Stomach (tissue), 9 donors: ENCODE measurements around the gene MAPRE3. TPM values are rescaled to one million over a fixed set of nuclear protein-coding genes. Genes with fewer than 3 reads are reported as not detected.

Source experiments
- DNase-seq, 2 donors: peaks; one replicate each; pipeline versions ENCODE4 v3.0.0 to v3.0.0-alpha.2; 2013 to 2019
- H3K27ac ChIP-seq, 5 donors: fragments of 200-600 bp in 4 of 5; sonication (generic) in 4 of 5; one replicate each; pipeline ENCODE4 v1.5.1; 2013 to 2019; ENCODE audit warnings: mild to moderate bottlenecking in 1 of 5, moderate library complexity in 1 of 5
- H3K27me3 ChIP-seq, 3 donors: fragments of 200-600 bp; sonication (generic); one replicate each; pipeline ENCODE4 v1.5.1; 2017 to 2019; ENCODE audit warnings: mixed run types in 1 of 3
- H3K36me3 ChIP-seq, 4 donors: fragments of 200-600 bp; sonication (generic); 1 replicate in 3 of 4; 2 replicates in 1 of 4; pipeline ENCODE4 v1.5.1; 2016 to 2019
- H3K4me1 ChIP-seq, 4 donors: fragments of 200-600 bp; sonication (generic); one replicate each; pipeline ENCODE4 v1.5.1; 2016 to 2019
- H3K4me3 ChIP-seq, 4 donors: fragments of 200-600 bp; sonication (generic) in 3 of 4; one replicate each; pipeline ENCODE4 v1.5.1; 2016 to 2019; ENCODE audit warnings: mild to moderate bottlenecking in 1 of 4
- H3K9me3 ChIP-seq, 4 donors: fragments of 200-600 bp; sonication (generic); one replicate each; pipeline ENCODE4 v1.5.1; 2016 to 2019
- EP300 ChIP-seq: sonication (generic); formaldehyde crosslinking; IDR thresholded peaks from one replicate; pipeline ENCODE4 v1.6.1; 2017; ENCODE audit warnings: antibody characterized with exemption
- POLR2A ChIP-seq, 4 donors: fragments of 450-650 bp; IDR thresholded peaks; one replicate each; pipeline ENCODE4 v1.6.1; 2016; ENCODE audit warnings: antibody characterized with exemption in 4 of 4, control low read depth in 2 of 4, mild to moderate bottlenecking in 1 of 4, moderate library complexity in 1 of 4
- POLR2AphosphoS5 ChIP-seq, 3 donors: sonication (generic); formaldehyde crosslinking; IDR thresholded peaks; one replicate each; pipeline ENCODE4 v1.6.1; 2016; ENCODE audit warnings: antibody characterized with exemption in 3 of 3
- WGBS, 5 donors: extraction: QIAGEN DNeasy Blood & Tissue Kit in 3 of 5; methylation state at CpG; one replicate each; pipeline versions ENCODE4 v1.1.5 to v1.1.7; 2013 to 2018; 5-methylcytosine and 5-hydroxymethylcytosine counted together
- intact Hi-C: fragments of 100-400 bp; cut with DNase I; formaldehyde crosslinking; loops from one replicate; pipeline ENCODE4 v1.15.1; 2023; ENCODE audit warnings: low total_unique reads
- polyA plus RNA-seq, 3 donors: library from polyadenylated mRNA; stranded (reverse); fragments of 200-250 nt; gene quantifications; one replicate each; pipeline ENCODE4 v1.2.3, GENCODE V29; 2013
- total RNA-seq, 5 donors: library from RNA; depleted of rRNA; stranded (reverse); fragments of >200 nt; gene quantifications; one replicate each; pipeline versions ENCODE4 v1.1.0 to v1.2.3, GENCODE V29; 2014 to 2016
- TF ChIP-seq, protein P1 (sequence below), 7 experiments: fragments of 450-650 bp in 4 of 7; fragments of 200-600 bp in 3 of 7; sonication (generic) in 3 of 7; IDR thresholded peaks; one replicate each; pipeline ENCODE4 v1.5.1; 2016 to 2019; ENCODE audit warnings: antibody characterized with exemption in 7 of 7, control low read depth in 2 of 7, mild to moderate bottlenecking in 1 of 7
- donor health status: healthy with polysubstance abuse.
- donor health status: Bipolar disorder and iron deficiency.
- donor health status: healthy.

The MAPRE3 gene
- total and polyA plus RNA-seq, 8 donors = 7.0 to 24.1 (median 13.6) TPM

DNA sequence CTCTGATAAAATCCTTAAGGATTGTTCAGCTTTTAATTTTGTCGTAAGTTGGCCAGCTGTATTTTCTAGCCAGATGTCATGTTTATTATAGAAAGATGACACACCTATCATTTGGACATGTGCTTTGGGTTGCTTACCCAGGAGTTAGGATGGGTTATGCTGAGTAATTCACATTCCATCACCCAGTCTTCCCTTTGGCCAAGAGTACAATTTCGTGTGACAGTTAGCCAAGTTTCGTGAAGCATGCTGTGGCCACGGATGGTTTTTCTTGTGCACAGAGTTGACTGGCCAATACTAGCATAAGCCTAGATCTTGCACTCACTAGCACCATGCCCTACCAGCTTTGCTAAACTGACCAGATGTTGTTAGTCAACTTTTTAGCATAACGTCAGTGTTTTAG is 5.8 kb downstream of the MAPRE3 start:
- intact Hi-C loops = no loop called here
- TF ChIP-seq POLR2A (IDR thresholded peaks at IDR 0.05) = no peak
- TF ChIP-seq EP300 = no peak
- no peak for TF ChIP-seq POLR2AphosphoS5 (IDR thresholded peaks at IDR 0.05)
- TF ChIP-seq, protein P1, sequence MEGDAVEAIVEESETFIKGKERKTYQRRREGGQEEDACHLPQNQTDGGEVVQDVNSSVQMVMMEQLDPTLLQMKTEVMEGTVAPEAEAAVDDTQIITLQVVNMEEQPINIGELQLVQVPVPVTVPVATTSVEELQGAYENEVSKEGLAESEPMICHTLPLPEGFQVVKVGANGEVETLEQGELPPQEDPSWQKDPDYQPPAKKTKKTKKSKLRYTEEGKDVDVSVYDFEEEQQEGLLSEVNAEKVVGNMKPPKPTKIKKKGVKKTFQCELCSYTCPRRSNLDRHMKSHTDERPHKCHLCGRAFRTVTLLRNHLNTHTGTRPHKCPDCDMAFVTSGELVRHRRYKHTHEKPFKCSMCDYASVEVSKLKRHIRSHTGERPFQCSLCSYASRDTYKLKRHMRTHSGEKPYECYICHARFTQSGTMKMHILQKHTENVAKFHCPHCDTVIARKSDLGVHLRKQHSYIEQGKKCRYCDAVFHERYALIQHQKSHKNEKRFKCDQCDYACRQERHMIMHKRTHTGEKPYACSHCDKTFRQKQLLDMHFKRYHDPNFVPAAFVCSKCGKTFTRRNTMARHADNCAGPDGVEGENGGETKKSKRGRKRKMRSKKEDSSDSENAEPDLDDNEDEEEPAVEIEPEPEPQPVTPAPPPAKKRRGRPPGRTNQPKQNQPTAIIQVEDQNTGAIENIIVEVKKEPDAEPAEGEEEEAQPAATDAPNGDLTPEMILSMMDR (IDR thresholded peaks at IDR 0.05) = no peak
- Histone ChIP-seq H3K36me3 (no peaks in the 10 kb centered on the region), H3K4me3 (no peak overlapping the region), H3K27ac (no peak overlapping the region), H3K27me3 (no peaks in the 10 kb centered on the region), H3K4me1 (peaks cover 20 to 65% (median 35%) of the 10 kb centered on the region in 4 donors), H3K9me3 (no peaks in the 10 kb centered on the region)
- 71 to 81% (median 78%) methylated on average over 5 of the region's 5 CpGs for WGBS, 5 donors
- DNase-seq = no peak

DNA sequence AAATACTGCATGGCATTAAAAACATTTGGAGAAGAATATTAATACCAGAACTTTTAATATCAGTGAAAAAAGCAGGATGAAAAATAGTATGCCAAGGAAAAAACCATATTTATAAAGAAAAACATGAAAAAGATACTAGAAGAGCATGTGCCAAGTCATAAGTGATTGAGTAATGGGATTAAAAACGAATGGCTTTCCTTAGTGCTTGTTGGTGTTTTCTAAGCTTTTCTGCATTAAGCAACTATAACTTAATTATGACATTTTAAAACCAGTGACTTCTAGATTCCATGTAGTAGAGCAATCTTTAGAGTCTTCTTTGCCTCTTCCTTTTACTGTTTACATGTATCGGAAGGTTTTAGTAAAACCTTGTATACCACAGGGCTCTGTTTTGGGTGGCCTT is 6.6 kb downstream of the MAPRE3 start:
- H3K4me3 ChIP-seq = no peak overlapping the region
- peaks cover 20 to 65% (median 35%) of the 10 kb centered on the region in 4 donors for H3K4me1 ChIP-seq
- H3K27ac ChIP-seq = peak overlapping the region in 2 of 5 donors; percentile 71 to 73
- WGBS, 5 donors = 76 to 92% (median 82%) methylated on average over 2 of the region's 2 CpGs
- H3K9me3 ChIP-seq = no peaks in the 10 kb centered on the region
- DNase-seq = no peak
- no peak for TF ChIP-seq POLR2AphosphoS5 (IDR thresholded peaks at IDR 0.05)
- no peak for TF ChIP-seq EP300
- no peaks in the 10 kb centered on the region for H3K36me3 ChIP-seq
- intact Hi-C loops = no loop called here
- H3K27me3 ChIP-seq = no peaks in the 10 kb centered on the region

DNA sequence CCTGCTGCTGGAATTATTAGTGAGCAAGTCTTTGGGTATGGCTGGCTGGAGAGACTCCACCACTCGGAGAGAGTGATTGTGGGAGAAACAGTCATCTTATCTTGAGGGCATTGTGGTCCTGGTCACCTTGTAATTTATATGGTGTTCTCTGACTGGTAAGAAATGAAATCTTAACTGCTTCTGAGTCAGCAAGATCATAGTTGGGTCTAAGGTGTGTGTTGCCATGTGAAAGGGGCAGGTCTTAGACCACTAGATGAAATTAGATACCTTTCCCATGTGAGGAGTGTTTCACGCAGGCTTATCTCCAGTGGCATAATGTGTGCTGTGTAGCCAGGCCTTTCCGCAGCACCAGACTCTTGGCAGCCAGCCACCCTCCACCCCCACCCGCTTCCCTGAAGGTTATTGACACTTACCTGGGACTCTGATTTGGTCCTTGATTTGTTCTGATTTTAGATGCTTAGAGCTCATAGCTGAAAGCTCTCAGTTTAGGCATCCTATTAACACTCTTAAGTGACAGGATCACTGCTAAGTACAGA is 7.7 kb downstream of the MAPRE3 start:
- intact Hi-C loops = no loop called here
- DNase-seq = peak; percentile 90 to 94
- H3K27me3 ChIP-seq = no peaks in the 10 kb centered on the region
- no peaks in the 10 kb centered on the region for H3K9me3 ChIP-seq
- H3K27ac ChIP-seq = peak overlapping the region; percentile 42 to 73 (median 58)
- TF ChIP-seq POLR2AphosphoS5 (IDR thresholded peaks at IDR 0.05) = peak in 1 of 3 donors; percentile 72
- TF ChIP-seq, protein P1 (IDR thresholded peaks at IDR 0.05) = no peak
- no peaks in the 10 kb centered on the region for H3K36me3 ChIP-seq
- H3K4me3 ChIP-seq = no peak overlapping the region
- 25 to 43% (median 41%) methylated on average over 1 to 4 of the region's 4 CpGs for WGBS, 5 donors
- H3K4me1 ChIP-seq = peaks cover 25 to 67% (median 40%) of the 10 kb centered on the region in 4 donors

DNA sequence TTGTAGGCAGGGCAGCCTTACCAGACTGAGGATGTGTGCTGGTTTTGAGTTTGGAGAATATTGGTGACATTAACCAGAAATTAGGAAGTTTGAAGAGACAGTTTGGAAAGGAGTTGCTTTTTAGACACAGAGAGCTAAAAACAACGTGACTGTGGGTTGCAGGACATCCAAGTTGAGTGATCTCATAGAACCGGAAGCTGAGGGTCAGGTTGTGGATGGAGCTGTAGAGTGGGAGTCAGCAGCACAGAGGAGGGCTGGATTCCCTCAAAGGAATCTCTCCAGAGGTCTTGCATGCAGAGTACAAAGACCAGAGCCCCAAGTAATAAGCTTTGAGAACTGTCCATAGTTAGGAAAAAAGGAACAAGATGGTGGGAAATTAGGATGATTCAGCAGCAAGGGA is 9.3 kb downstream of the MAPRE3 start:
- peak in 1 of 2 donors; percentile 54 for DNase-seq
- intact Hi-C loops = no loop called here
- no peaks in the 10 kb centered on the region for H3K27me3 ChIP-seq
- no peak overlapping the region for H3K27ac ChIP-seq
- no peaks in the 10 kb centered on the region for H3K36me3 ChIP-seq
- H3K9me3 ChIP-seq = no peaks in the 10 kb centered on the region
- TF ChIP-seq, protein P1 (IDR thresholded peaks at IDR 0.05) = no peak
- TF ChIP-seq POLR2AphosphoS5 (IDR thresholded peaks at IDR 0.05) (no peak), EP300 (no peak), POLR2A (IDR thresholded peaks at IDR 0.05) (no peak)
- H3K4me1 ChIP-seq = peaks cover 25 to 70% (median 41%) of the 10 kb centered on the region in 4 donors
- no peak overlapping the region for H3K4me3 ChIP-seq
- WGBS, 5 donors = 74 to 92% (median 83%) methylated on average over 2 of the region's 2 CpGs

DNA sequence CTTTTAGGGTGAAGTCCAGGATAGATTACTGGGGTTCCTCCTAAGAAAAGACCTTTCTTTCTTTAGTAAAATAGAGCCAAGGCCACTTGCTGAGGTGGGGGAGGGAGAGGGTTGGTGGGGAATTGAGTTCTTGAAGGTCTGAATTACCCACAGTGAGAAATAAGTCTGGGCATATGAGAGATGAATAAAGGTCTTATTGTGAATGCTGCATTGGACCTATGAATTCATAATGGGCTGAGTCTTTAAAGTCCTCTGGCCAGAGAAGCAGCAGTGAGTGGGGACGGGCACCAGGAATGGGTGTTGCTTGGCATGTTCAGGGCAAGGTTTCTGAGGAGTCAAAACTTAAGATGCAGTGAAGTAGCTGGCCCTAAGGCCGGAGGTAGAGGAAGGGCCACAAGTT is 10.5 kb downstream of the MAPRE3 start:
- Histone ChIP-seq H3K4me3 (no peak overlapping the region), H3K4me1 (peaks cover 25 to 66% (median 41%) of the 10 kb centered on the region in 4 donors), H3K27ac (peak overlapping the region in 1 of 5 donors; percentile 61), H3K36me3 (no peaks in the 10 kb centered on the region), H3K27me3 (no peaks in the 10 kb centered on the region), H3K9me3 (no peaks in the 10 kb centered on the region)
- WGBS, 5 donors = 91 to 98% (median 94%) methylated on average over 2 of the region's 2 CpGs
- intact Hi-C loops = no loop called here
- TF ChIP-seq, protein P1 (IDR thresholded peaks at IDR 0.05) = no peak
- no peak for TF ChIP-seq EP300
- TF ChIP-seq POLR2AphosphoS5 (IDR thresholded peaks at IDR 0.05) = no peak
- no peak for TF ChIP-seq POLR2A (IDR thresholded peaks at IDR 0.05)
- DNase-seq = no peak
